ENCODE results near the gene SPDYE8. TPM values are rescaled to one million over a fixed set of nuclear protein-coding genes. Genes with fewer than 3 reads are reported as not detected.
A peak's percentile ranks its signal among the peaks of the same experiment; 100 is the strongest.
"Not testable (repeated sequence)": the region's sequence is repeated elsewhere in the genome, so short reads cannot be mapped to it uniquely, and the experiment has no call there.

Gene SPDYE8, protein sequence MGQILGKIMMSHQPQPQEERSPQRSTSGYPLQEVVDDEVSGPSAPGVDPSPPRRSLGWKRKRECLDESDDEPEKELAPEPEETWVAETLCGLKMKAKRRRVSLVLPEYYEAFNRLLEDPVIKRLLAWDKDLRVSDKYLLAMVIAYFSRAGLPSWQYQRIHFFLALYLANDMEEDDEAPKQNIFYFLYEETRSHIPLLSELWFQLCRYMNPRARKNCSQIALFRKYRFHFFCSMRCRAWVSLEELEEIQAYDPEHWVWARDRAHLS
- not detected in 2 replicates for total RNA-seq (ENCODE audit: low replicate concordance)
- long read RNA-seq: 0 reads

DNA sequence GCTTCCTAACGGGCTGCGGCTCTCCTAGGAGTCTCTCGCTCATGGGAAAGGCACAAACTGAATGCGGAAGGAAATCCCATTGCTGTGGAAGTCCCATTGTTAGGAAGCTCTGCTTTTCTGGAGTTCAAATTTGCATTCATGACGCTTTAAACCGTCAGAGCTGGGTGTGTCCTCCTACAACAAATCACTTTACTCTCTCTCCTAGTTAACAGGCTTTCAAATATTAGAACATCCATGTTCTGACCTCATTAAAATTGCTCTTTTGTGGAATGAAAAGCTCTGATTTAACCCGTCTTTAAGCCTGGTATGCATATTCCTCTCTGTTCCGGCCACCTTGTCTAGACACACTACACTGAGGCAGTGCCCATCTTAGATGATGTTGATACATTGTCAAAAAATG lies at the start of gene SPDYE8:
TSS of gene SPDYE8 (minus strand) at position 101 of the 400 bp plus-strand sequence. CDS start 1,800 bp downstream, outside the sequence.
- H3K36me3 Mint-ChIP-seq; H3K4me3 Mint-ChIP-seq; H3K4me1 Mint-ChIP-seq (ENCODE audit: unreplicated experiment); H3K27ac Mint-ChIP-seq; H3K9me3 Mint-ChIP-seq; DNase-seq (ENCODE audit: extremely low spot score, unreplicated experiment); H3K27me3 Mint-ChIP-seq: not testable (repeated sequence)

DNA sequence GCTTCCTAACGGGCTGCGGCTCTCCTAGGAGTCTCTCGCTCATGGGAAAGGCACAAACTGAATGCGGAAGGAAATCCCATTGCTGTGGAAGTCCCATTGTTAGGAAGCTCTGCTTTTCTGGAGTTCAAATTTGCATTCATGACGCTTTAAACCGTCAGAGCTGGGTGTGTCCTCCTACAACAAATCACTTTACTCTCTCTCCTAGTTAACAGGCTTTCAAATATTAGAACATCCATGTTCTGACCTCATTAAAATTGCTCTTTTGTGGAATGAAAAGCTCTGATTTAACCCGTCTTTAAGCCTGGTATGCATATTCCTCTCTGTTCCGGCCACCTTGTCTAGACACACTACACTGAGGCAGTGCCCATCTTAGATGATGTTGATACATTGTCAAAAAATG lies 28.2 kb upstream of the SPDYE8 start, which contains the start of gene SPDYE11:
TSS of gene SPDYE11 (minus strand) at position 101 of the 400 bp plus-strand sequence. CDS start 1,800 bp downstream, outside the sequence.
- not testable (repeated sequence) for DNase-seq (ENCODE audit: extremely low spot score, unreplicated experiment); H3K4me1 Mint-ChIP-seq (ENCODE audit: unreplicated experiment); H3K9me3 Mint-ChIP-seq; H3K27ac Mint-ChIP-seq; H3K27me3 Mint-ChIP-seq; H3K4me3 Mint-ChIP-seq; H3K36me3 Mint-ChIP-seq

DNA sequence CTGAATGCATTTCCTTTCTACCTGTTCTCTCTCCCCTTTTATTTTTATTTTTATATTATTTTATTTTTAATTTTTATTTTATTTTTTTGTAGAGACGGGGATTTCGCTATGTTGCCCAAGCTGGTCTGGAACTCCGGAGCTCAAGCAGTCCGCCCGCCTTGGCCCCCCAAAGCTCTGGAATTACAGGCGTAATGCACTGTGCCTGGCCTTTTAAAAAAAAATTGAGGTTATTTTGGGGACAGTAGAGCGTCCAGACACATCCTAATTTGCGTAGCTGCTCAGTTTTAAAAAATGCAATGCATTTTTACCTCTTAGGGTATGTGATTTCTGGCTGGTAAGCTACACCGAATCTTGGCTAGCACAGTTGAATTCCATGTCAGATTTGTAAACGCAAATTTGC lies 23.1 kb downstream of the SPDYE8 start:
- not testable (repeated sequence) for H3K9me3 Mint-ChIP-seq; H3K27ac Mint-ChIP-seq; H3K27me3 Mint-ChIP-seq; DNase-seq (ENCODE audit: extremely low spot score, unreplicated experiment); H3K36me3 Mint-ChIP-seq; H3K4me1 Mint-ChIP-seq (ENCODE audit: unreplicated experiment)
- H3K4me3 Mint-ChIP-seq: peak overlapping the region; percentile 51

DNA sequence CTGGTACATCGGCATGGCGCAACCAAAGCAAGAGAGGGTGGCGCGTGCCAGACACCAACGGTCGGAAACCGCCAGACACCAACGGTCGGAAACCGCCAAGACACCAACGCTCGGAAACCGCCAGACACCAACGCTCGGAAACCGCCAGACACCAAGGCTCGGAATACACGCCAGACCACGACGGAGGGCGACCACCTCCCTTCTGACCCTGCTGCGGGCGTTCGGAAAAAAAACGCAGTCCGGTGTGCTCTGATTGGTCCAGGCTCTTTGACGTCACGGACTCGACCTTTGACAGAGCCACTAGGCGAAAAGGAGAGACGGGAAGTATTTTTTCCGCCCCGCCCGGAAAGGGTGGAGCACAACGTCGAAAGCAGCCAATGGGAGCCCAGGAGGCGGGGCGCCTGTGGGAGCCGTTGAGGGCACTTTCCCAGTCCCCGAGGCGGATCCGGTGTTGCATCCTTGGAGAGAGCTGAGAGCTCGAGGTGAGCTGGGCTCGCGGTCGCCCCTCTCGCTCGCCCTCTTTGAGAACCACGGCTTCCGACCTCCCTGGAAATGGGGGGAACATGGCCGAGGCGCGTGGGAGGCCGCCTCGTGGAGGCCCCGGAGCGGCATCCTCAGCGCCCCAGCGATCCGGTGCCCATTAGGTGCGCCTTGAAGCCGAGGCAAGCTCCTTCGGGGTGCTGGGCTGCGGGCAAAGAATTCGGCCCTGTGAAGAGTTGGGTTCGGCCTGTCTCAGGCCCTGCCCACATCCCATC lies 23.7 kb downstream of the SPDYE8 start:
- DNase-seq (ENCODE audit: extremely low spot score, unreplicated experiment): peak; percentile 91
- H3K27me3 Mint-ChIP-seq; H3K9me3 Mint-ChIP-seq; H3K36me3 Mint-ChIP-seq; H3K4me1 Mint-ChIP-seq (ENCODE audit: unreplicated experiment): not testable (repeated sequence)
- peak overlapping the region; percentile 100 for H3K27ac Mint-ChIP-seq
- peak overlapping the region; percentile 99 for H3K4me3 Mint-ChIP-seq

DNA sequence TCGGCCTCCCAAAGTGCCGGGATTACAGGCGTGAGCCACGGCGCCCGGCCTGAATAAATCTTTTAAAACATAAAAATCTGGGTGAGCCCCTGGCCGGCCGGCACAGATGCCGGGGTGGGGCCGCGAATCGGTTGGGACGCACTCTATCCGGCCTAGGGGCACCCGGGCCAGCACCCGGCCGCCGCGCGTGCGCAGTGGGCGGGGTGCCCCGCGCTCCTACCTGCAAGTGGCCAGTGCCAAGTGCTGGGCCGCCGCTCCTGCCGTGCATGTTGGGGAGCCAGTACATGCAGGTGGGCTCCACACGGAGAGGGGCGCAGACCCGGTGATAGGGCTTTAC lies 24.2 kb downstream of the SPDYE8 start:
- DNase-seq (ENCODE audit: extremely low spot score, unreplicated experiment): peak; percentile 84
- H3K4me3 Mint-ChIP-seq: peak overlapping the region; percentile 99
- H3K36me3 Mint-ChIP-seq; H3K27me3 Mint-ChIP-seq; H3K9me3 Mint-ChIP-seq; H3K4me1 Mint-ChIP-seq (ENCODE audit: unreplicated experiment): not testable (repeated sequence)
- peak overlapping the region; percentile 100 for H3K27ac Mint-ChIP-seq

DNA sequence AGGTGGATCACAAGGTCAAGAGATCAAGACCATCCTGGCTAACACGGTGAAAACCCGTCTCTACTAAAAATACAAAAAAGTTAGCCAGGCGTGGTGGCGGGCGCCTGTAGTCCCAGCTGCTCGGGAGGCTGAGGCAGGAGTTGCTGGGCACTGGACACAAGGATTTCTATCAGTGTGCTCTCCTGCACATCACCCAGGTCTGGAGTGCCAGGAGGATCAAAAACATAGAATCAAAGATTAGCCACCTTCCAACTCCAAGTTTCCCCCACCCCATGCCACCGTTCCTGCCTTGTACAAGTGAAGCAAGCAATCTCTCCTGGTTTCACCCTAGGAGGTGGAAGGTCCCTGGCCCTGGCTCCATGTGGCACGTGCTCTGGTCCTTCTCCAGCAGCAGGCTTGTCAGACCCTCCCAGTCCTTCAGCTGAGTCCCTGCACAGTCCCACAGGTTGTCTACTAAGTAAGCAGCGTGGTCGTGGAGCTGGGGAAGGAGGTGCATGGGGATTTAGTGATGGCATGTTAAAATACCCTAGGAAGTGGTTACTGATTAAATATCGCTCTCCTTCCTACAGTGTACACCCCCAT lies 31.6 kb downstream of the SPDYE8 start:
- H3K36me3 Mint-ChIP-seq; H3K4me3 Mint-ChIP-seq; H3K4me1 Mint-ChIP-seq (ENCODE audit: unreplicated experiment); DNase-seq (ENCODE audit: extremely low spot score, unreplicated experiment); H3K27me3 Mint-ChIP-seq; H3K27ac Mint-ChIP-seq; H3K9me3 Mint-ChIP-seq: not testable (repeated sequence)

DNA sequence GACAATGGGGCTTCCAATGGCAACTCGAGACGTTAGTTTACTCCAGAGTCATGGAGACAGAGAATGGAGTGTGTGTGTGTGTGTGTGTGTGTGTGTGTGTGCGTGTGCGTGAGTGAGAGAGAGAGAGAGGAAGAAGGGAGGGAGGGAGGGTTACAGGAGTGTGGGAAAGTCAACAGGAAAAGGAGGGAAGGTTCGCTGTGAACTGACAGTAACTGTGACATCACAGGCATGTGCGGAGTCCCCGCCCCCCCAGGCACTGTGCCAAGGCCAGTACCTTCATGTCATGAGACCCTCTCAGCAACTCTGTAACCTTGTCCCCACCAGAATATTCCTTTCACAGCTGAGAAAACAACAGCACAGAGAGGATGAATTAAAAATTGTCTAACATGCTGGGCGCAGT lies 32.1 kb downstream of the SPDYE8 start:
- not testable (repeated sequence) for H3K4me1 Mint-ChIP-seq (ENCODE audit: unreplicated experiment); H3K4me3 Mint-ChIP-seq; H3K9me3 Mint-ChIP-seq; DNase-seq (ENCODE audit: extremely low spot score, unreplicated experiment); H3K36me3 Mint-ChIP-seq; H3K27me3 Mint-ChIP-seq; H3K27ac Mint-ChIP-seq

DNA sequence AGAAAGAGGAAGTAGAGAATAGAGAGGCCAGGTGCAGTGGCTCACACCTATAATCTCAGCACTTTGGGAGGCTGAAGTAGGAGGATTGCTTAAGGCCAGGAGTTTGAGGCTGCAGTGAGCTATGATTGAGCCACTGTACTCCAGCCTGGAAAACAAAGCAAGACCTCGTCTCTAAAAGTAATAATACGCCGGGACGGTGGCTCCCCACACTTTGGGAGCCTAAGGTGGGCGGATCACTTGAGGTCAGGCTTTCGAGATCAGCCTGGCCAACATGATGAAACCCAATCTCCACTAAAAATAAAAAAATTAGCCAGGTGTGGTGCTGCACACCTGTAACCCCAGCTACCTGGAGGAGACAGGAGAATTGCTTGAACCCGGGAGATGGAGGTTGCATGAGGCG lies 34.1 kb downstream of the SPDYE8 start:
- not testable (repeated sequence) for H3K27ac Mint-ChIP-seq

DNA sequence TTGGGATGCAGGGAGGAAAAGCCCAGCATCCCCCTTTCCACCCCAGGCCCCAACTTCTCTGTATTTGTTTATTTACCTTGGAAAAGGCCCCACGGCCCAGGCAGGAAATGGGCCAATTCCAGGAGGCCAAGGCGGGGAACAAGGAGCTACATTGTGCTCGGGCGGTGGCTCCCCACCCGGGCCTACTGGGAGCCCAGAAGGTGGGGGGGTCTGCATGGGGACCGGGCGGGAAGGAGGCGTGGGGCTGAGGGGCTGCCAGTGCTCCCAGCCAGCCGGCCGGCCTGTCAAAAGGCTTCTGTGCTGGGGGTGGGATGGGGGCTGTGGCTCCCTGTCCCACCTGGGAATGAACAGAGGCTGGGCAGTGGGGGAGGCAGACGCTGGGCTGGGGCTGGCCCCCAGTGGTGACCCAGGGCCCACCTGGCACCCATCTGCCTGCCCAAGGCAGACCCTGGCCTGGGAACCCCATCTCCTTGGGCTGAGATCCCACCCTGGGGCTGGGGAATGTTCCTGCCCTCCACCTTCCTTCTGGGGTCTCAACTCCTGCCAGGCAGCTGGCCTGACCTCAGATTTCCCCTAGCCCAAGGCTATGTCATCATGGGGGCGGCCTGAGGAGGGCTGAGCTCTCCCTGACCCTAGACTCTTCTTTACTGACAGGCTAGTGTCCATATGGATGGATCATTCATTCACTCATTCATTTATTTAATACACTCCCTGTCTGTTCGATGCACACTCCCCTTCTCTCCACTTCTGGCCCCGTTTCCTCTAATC lies 39.2 kb downstream of the SPDYE8 start:
- not testable (repeated sequence) for H3K27me3 Mint-ChIP-seq; H3K4me1 Mint-ChIP-seq (ENCODE audit: unreplicated experiment); H3K27ac Mint-ChIP-seq; DNase-seq (ENCODE audit: extremely low spot score, unreplicated experiment); H3K9me3 Mint-ChIP-seq; H3K36me3 Mint-ChIP-seq; H3K4me3 Mint-ChIP-seq

More for the DNA sequence above, 34.1 kb downstream of the SPDYE8 start:
- H3K27me3 Mint-ChIP-seq; H3K4me3 Mint-ChIP-seq; H3K9me3 Mint-ChIP-seq; H3K4me1 Mint-ChIP-seq (ENCODE audit: unreplicated experiment); H3K36me3 Mint-ChIP-seq; DNase-seq (ENCODE audit: extremely low spot score, unreplicated experiment): not testable (repeated sequence)

DNA sequence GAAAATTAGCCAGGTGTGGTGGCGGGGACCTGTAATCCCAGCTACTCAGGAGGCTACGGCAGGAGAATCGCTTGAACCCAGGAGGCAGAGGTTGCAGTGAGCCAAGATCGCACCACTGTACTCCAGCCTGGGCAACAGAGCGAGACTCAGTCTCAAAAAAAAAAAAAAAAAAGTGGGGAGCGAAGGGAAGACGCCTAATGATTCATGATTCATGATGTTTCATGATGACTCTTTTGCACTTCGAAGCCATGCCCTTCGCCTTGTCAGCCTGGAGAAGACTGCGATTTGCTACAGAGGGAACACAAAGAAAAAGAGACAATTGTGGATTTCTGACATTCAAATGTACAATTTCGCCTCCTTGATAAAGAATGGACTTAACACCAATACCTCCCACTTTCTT lies 47.5 kb downstream of the SPDYE8 start:
- not testable (repeated sequence) for H3K9me3 Mint-ChIP-seq; H3K4me3 Mint-ChIP-seq; H3K27me3 Mint-ChIP-seq; H3K36me3 Mint-ChIP-seq; DNase-seq (ENCODE audit: extremely low spot score, unreplicated experiment); H3K4me1 Mint-ChIP-seq (ENCODE audit: unreplicated experiment); H3K27ac Mint-ChIP-seq

DNA sequence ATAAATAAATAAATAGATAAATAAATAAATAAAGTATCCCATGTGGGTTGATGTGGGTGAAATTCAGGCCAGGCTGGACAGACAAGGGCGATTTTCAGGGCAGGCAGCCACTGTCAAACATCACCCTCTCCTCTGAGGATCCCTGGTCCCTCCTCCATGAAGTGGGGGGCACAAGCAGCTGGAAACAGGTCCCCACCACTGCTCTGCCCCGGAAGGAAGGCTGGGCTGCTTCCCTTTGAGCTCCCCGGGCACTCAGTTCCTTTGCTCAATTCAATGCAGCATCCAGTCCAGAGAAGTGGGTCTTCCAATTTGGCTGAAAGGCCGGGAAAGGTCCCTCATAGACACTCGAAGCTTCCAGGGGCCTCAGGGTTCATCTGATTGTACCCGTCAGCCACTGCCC lies 49.2 kb downstream of the SPDYE8 start:
- not testable (repeated sequence) for DNase-seq (ENCODE audit: extremely low spot score, unreplicated experiment); H3K4me1 Mint-ChIP-seq (ENCODE audit: unreplicated experiment); H3K36me3 Mint-ChIP-seq; H3K27ac Mint-ChIP-seq; H3K4me3 Mint-ChIP-seq; H3K27me3 Mint-ChIP-seq; H3K9me3 Mint-ChIP-seq

DNA sequence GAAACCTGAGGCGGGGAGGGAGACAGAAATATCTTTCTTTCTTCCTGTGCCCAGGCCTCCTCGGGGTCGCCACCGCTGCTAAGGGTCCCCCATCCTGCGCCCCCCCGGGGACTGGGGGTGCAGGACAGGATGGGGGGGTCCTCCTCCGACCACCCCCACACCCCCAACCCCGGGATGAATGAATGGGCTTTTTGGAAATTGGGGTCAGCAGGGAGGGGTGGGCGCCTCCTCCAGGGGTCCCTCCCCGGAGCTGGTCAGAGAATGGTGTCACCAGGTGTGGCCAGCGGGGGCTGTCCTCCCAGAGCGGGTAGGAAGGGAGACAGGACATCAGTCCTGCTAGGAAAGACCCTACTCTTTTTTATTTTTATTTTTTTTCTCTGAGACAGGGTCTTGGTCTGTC lies 53.1 kb downstream of the SPDYE8 start:
- DNase-seq (ENCODE audit: extremely low spot score, unreplicated experiment); H3K4me1 Mint-ChIP-seq (ENCODE audit: unreplicated experiment); H3K27ac Mint-ChIP-seq; H3K27me3 Mint-ChIP-seq; H3K9me3 Mint-ChIP-seq; H3K36me3 Mint-ChIP-seq; H3K4me3 Mint-ChIP-seq: not testable (repeated sequence)

DNA sequence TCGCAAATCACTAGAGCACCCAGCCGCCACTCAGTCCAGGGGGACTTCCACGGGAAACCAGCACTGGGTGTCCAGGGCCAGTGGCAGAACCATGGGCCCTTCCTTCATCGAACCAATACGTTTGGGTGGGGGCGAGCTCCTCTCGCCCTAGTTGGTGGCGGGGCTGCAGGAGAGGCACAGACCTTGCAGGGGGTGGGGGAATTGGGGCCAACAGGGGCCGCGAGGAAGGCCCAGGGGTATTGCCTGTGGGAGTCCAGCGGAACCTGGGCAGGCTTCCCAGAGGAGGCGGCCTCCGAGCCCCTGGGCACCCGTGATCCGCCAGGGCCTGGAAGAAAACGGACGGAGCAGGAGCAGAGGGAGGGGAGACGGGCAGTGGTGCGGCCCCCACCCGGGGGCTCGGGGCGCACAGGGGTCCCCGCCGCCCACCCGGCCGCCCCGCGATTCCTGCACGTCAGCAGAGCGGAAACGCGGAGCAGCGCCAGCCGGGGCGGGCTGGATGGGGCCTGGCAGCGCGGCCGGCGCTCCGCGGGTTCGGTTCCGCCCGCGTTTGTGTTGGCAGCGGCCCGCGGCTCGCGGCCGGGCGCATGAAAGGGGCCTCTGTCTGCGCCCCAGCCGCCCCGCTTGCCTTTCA lies 53.8 kb downstream of the SPDYE8 start:
- not testable (repeated sequence) for H3K4me1 Mint-ChIP-seq (ENCODE audit: unreplicated experiment); H3K36me3 Mint-ChIP-seq; H3K27ac Mint-ChIP-seq; H3K27me3 Mint-ChIP-seq; H3K4me3 Mint-ChIP-seq; H3K9me3 Mint-ChIP-seq
- peak; percentile 67 for DNase-seq (ENCODE audit: extremely low spot score, unreplicated experiment)

Data from type B pancreatic cell (in vitro differentiated cells).